PFSK-1 (cell line): ENCODE measurements around the gene TRPM7.

Source experiments
- FOXP2 ChIP-seq: optimal IDR thresholded peaks from 2 replicates; pipeline ENCODE3; 2011; ENCODE audit warnings: borderline replicate concordance, control low read depth, inconsistent platforms; ENCODE audit not compliant: insufficient read depth; ENCODE audit errors: extremely low read length, extremely low read depth
- POLR2AphosphoS5 ChIP-seq: IDR thresholded peaks from 2 replicates; pipeline ENCODE4 v1.6.1; 2012; ENCODE audit warnings: low read depth, mild to moderate bottlenecking, control low read depth, low read length, moderate library complexity
- SIN3A ChIP-seq: IDR thresholded peaks from 2 replicates; pipeline ENCODE4 v1.6.1; 2012; ENCODE audit warnings: mild to moderate bottlenecking, low read length, moderate library complexity, borderline replicate concordance; ENCODE audit not compliant: insufficient read depth
- TAF1 ChIP-seq: IDR thresholded peaks from 2 replicates; pipeline ENCODE4 v1.6.1; 2012; ENCODE audit warnings: low read length, control low read depth, borderline replicate concordance; ENCODE audit not compliant: insufficient read depth
- TF ChIP-seq, protein P1 (sequence below), 2 experiments: IDR thresholded peaks; 2 replicates each; pipeline versions ENCODE4 v1.6.1 to v1.8.0; 2011 to 2012; ENCODE audit warnings: low read depth in 2 of 2, low read length in 2 of 2, control low read depth in 1 of 2, inconsistent platforms in 1 of 2, mild to moderate bottlenecking in 1 of 2, moderate library complexity in 1 of 2; ENCODE audit not compliant: insufficient read depth in 1 of 2

DNA sequence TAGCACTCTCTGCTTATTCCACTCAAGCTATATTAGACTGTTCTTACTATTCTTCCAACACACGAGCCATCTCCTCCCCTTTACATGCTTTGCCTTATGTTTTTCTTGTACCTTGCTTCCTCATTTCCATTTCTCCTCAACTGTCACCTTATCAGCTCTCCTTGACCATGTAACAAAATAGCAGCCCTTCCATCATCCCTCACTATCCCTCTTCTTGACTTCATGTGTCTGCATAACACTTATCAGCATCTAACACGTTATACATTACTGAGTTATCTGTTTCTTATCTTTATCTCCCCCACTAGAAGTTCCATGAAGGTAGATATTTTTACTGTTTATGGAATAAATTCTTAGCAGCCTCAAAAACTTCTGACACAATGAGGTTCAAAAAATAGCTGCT, 45.3 kb downstream of the TRPM7 start:
- TF ChIP-seq POLR2AphosphoS5 = no peak
- TF ChIP-seq, protein P1, sequence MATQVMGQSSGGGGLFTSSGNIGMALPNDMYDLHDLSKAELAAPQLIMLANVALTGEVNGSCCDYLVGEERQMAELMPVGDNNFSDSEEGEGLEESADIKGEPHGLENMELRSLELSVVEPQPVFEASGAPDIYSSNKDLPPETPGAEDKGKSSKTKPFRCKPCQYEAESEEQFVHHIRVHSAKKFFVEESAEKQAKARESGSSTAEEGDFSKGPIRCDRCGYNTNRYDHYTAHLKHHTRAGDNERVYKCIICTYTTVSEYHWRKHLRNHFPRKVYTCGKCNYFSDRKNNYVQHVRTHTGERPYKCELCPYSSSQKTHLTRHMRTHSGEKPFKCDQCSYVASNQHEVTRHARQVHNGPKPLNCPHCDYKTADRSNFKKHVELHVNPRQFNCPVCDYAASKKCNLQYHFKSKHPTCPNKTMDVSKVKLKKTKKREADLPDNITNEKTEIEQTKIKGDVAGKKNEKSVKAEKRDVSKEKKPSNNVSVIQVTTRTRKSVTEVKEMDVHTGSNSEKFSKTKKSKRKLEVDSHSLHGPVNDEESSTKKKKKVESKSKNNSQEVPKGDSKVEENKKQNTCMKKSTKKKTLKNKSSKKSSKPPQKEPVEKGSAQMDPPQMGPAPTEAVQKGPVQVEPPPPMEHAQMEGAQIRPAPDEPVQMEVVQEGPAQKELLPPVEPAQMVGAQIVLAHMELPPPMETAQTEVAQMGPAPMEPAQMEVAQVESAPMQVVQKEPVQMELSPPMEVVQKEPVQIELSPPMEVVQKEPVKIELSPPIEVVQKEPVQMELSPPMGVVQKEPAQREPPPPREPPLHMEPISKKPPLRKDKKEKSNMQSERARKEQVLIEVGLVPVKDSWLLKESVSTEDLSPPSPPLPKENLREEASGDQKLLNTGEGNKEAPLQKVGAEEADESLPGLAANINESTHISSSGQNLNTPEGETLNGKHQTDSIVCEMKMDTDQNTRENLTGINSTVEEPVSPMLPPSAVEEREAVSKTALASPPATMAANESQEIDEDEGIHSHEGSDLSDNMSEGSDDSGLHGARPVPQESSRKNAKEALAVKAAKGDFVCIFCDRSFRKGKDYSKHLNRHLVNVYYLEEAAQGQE (IDR thresholded peaks at IDR 0.05; ENCODE audit: insufficient read depth in 1 of 2, low read depth in 2 of 2, low read length in 2 of 2) = no peak
- TF ChIP-seq SIN3A = no peak
- no peak for TF ChIP-seq TAF1
- TF ChIP-seq FOXP2 = no peak
